Activated CD4-positive, CD25-positive, alpha-beta regulatory T cell treated with anti-CD3 and anti-CD28 coated beads, Interleukin-2, amount 50 U/mL, for 24 hours (primary cell): ENCODE measurements around the gene COG2.
"Not testable (repeated sequence)": the region's sequence is repeated elsewhere in the genome, so short reads cannot be mapped to it uniquely, and the experiment has no call there.

Experiments
- ATAC-seq, 2 donors: fragments of 150-1000 bp; cut with Tn5 transposase; one replicate each; pipeline ENCODE4 v1.10.0; 2021; ENCODE audit warnings: mild to moderate bottlenecking in 1 of 2, moderate library complexity in 1 of 2

COG2 gene, protein sequence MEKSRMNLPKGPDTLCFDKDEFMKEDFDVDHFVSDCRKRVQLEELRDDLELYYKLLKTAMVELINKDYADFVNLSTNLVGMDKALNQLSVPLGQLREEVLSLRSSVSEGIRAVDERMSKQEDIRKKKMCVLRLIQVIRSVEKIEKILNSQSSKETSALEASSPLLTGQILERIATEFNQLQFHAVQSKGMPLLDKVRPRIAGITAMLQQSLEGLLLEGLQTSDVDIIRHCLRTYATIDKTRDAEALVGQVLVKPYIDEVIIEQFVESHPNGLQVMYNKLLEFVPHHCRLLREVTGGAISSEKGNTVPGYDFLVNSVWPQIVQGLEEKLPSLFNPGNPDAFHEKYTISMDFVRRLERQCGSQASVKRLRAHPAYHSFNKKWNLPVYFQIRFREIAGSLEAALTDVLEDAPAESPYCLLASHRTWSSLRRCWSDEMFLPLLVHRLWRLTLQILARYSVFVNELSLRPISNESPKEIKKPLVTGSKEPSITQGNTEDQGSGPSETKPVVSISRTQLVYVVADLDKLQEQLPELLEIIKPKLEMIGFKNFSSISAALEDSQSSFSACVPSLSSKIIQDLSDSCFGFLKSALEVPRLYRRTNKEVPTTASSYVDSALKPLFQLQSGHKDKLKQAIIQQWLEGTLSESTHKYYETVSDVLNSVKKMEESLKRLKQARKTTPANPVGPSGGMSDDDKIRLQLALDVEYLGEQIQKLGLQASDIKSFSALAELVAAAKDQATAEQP

DNA sequence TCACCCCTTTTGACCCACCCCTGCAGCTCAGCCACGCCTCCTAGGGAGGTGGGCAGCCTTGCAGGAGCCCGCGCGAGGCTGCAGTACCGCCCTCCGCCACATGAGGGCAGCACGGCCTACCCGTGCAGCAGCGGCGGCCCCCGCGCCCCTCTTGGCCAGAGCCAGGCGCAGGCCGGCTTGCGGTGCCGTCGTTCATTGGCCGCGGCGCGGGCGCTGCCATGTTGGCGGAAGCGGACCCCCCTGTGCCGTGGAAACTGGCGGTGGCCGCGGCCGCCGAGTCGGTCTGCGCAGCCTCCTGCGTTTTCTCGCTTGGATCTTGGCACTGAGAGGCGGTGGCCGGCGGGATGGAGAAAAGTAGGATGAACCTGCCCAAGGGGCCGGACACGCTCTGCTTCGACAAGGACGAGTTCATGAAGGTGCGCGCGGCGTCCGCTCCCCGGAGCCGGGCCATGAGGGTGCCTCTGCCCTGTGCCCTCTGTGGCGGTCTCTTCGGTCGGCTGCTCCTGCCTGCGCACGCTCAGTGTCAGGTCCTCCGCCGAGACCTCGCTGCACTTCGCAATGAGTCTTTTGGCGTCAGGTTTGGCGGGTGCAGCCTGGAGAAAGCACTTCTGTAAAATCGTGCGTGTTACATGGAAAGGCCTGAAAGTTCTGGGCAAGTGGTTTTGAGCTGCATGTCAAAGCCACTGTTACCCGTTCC, at the start of gene COG2:
TSS of gene COG2 (plus strand) at position 219 of the 697 bp plus-strand sequence. CDS start at position 345, 126 bp downstream.
- peak; percentile 94 to 95 for ATAC-seq

DNA sequence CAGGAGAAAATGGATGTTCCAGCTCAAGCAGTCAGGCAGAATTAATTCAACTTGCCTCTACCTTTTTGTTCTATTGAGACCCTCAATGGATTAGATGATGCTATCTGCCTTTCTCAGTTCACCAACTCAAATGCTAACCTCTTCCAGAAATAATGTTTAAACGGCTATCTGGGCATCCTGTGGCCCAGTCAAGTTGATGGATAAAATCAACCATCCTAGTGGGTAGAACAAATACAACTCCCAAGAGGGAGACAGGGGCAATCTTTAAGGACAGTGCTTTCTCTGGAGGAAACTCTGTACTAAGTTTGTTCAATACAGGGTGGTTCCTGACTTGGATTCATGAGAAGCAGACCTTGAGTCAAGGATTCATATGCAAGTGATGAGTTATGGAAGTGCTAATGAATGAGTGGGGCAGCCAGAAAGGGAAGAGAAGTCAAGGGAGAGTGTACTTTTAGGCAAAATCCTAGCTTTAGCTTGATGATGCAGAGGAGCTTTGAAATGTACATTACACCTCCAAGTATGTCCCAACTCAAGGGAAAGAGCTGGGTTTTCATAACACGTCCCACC, 49.4 kb upstream of the COG2 start:
- ATAC-seq, result no peak

GRCh38 chr1:230594214-230594773, 48.0 kb upstream of the COG2 start:
- no peak for ATAC-seq

- no peak for ATAC-seq
Observed at GRCh38 chr1:230595181-230595580, 47.1 kb upstream of the COG2 start.

DNA sequence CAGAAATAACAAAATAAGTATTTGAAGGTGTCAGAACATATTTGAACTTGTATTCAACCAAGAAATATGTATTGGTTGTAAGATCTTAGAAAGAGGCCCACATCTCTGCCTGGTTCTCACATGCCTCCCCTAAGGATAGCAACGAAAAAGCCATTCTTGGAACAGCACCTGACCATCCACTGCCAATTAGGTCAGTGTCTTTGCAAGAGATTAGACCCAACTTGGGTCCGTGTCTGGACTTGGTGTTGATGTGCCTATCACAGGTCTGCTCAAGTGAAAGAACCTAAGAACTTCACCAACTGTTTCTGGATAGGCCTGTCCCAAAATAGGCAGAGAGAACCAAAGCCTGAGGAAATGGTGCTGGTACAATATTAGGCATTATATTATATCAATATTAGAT, 46.0 kb upstream of the COG2 start:
- ATAC-seq, result no peak

DNA sequence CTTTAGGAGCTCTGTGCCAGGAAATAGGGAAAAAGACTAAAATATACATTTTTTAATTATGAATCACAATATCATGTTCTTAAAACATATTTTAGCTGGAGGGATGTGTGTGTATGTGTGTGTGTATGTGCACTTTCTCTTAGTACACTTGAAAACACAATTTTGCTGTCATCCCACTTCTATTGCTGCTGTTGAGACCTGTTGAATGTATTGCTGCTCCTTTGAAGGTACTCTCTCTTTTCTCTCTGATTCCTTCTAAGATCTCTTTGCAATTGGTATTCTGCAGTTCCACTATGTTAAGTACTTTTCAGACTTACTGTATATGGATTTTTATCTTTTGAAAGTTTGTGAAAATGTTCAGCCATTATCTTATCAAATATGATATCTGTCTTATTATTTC, 43.5 kb upstream of the COG2 start:
- no peak for ATAC-seq

GRCh38 chr1:230599926-230600656, 42.2 kb upstream of the COG2 start:
- ATAC-seq, result no peak

- not testable (repeated sequence) for ATAC-seq
Observed at GRCh38 chr1:230600657-230601400, 41.5 kb upstream of the COG2 start.

- no peak for ATAC-seq
Observed at GRCh38 chr1:230609208-230609607, 33.1 kb upstream of the COG2 start.

DNA sequence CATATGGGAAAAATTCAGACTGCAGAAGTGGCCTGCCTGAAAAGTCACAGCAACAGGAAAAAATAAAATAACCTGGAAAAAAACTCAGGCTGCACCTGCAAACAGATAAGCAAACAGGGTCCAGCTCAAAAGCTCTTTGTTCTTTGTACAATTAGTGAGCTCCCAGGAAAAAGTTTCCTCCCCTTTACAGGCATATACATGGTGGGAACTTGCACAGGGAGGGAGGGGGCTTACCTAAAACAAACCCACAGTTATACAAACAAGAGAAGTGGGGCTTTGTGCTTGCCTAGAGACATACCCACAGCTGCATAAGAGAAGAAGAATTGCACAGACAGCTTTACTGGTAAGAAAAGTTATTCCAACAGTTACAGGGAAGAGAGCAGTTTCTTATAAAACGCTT, 31.7 kb upstream of the COG2 start:
- no peak for ATAC-seq

- no peak for ATAC-seq
Observed at GRCh38 chr1:230611128-230611877, 31.0 kb upstream of the COG2 start.

DNA sequence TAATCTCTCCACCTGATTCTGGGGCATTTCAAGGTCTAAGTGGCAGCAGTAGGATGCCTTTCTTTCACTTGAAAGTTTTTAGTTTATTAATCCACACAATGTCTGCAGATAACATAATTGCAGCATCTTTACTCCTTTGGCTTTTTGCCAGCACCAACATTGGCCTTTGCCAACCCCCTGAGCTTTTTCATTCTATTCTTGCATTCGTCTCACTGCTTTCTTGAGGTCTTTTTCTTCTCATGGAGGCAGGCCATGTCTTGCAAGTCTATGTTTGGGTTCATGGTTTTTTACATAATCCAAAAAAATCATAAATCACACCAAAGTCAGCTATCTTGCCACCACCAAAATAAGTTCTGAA, 30.4 kb upstream of the COG2 start:
- ATAC-seq, result no peak

- ATAC-seq, result no peak
Observed at GRCh38 chr1:230612651-230613050, 29.6 kb upstream of the COG2 start.

- ATAC-seq, result no peak
Observed at GRCh38 chr1:230614121-230614520, 28.2 kb upstream of the COG2 start.

DNA sequence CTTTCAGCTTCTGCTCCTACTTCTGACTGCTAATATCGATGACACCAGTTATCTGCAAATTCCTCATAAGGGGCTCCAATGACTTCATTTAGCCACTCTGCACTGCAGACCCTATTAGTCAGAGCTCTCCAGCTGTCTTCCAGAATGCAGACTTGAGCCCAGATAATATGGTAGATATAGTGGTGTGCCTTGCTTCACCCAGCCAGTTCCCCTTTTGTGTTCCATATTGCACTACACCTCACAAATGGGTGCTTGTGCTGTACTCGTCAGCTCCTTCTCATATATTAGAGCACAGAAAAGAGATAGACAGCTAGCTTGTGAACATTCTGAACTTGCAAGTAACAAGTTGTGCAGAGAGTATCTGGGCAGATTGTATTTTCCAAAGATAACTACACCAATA, 23.7 kb upstream of the COG2 start:
- ATAC-seq, result no peak

DNA sequence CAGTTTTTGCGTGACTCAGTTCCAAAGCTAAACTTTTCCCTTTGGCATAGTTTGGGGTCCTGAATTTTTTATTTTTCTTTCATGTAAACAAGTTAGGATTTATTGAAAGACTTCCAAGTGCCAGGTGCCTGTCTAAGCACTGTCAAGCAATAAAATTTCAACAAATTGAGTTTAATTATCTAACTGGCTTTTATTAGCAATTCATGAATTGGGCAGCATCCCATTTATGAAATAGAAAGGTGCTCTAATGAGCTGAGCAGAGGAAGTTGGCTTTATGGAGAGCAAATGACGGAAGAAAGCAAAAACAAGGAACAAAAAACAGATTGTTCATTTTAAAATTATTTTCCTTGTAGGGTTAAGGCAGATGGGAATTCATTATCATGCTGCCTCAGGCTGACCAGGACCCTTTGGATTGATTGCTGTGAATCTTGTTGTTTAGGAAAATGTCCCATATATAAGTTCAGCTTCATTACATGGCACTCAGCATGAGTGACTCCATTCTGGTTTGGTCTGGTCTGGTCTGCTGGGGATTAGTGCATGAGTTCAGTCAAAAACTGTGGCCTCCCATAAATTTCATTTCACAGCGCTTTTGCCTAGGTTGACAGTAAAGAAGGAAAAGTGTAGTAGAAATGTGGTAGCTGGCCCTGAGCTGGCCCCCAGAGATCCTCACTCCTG, 21.5 kb upstream of the COG2 start:
- ATAC-seq, result no peak

DNA sequence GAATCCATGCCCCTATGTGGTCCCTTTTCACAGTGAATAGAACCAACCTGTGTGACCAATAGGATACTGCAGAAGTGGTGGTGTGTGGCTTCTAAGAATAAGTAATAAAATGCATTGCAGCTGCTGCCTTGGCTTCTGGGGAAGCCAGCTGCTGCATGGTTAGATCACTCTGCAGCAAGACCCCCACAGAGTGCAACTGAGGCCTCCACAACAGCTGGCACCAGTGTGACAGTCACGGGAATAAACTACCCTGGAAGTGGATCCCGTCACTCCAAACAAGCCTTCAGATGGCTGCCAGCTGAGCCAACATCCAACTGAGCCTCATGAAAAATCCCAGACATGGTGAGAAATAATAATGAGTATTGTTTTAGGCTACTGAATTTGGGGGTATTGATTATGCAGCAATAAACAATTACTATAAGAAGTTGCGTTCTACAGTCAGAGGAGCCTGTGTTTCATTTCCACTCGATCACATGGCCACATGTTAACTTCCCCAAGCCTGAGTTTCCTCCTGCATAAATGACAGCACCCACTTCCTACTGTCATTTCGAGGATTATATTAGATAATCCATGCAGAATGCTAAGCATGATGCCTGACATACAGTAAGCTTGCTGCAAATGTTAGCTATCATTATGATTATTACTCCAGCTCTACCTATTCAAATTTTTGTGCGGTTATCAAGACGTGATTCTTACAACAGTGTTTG, 20.8 kb upstream of the COG2 start:
- no peak for ATAC-seq

DNA sequence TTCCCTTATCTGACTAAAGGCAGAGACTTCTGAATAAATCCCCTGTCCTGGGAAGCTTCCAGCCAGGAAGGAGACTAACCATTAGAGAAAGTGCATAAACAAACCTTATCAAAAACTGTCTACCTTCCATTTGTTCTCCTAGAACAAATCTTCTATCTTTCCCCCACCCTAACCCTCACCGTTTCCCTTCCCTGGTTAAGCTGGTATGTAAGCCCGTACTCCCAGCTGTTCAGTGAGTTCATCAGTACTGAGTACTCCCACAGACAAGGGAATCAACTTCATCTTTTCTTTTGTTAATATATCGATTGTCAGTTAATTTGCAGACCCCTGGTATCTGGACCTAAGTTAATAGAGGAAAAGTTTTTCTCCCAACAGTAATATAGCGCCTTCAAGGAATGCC, 20.1 kb upstream of the COG2 start:
- no peak for ATAC-seq

- no peak for ATAC-seq
Observed at GRCh38 chr1:230624097-230624713, 18.1 kb upstream of the COG2 start.
